Measurements from ENCODE around the gene FLT4. TPM values are rescaled to one million over a fixed set of nuclear protein-coding genes. Genes with fewer than 3 reads are reported as not detected.

FLT4 gene
- total and polyA plus RNA-seq, 2 of the 13 experiments (the other 11 are each of a cell fraction or from before 2014, with no cell fraction given): not detected

- Histone ChIP-seq H3K4me3 (replicated peaks in 1 of 3; ENCODE audit: insufficient read depth in 1 of 3, low read depth in 2 of 3, low read length in 3 of 3) (peak overlapping the region in 1 of 3 experiments; percentile 66; a peak in 1 of 6 replicates), H3K4me1 (ENCODE audit: insufficient read depth, low read length) (peaks cover 18% of the 10 kb centered on the region; the same call in 1 of the 2 replicates), H4K20me1 (ENCODE audit: insufficient read depth, low read length) (no peaks in the 10 kb centered on the region), H3K27ac (ENCODE audit: extremely low read length, insufficient read depth, low read length) (no peak overlapping the region), H3K79me2 (ENCODE audit: insufficient read depth, low read length) (no peaks in the 10 kb centered on the region), H3K9me3 (ENCODE audit: low read length) (no peaks in the 10 kb centered on the region), H3K9ac (ENCODE audit: insufficient read depth, low read depth, low read length) (no peak overlapping the region), H2AFZ (ENCODE audit: low read length) (no peak overlapping the region), H3K27me3 (ENCODE audit: control insufficient read depth in 1 of 2, insufficient read depth in 2 of 2, low read length in 2 of 2) (peaks cover 22 to 61% of the 10 kb centered on the region in 2 experiments), H3K4me2 (ENCODE audit: low read depth, low read length) (peak overlapping the region; percentile 63; the same call in 1 of the 2 replicates), H3K36me3 (replicated peaks in 1 of 2; ENCODE audit: control insufficient read depth in 1 of 2, insufficient read depth in 2 of 2, low read length in 2 of 2) (no peaks in the 10 kb centered on the region)
- no peak for DNase-seq (ENCODE audit: low spot score)
- FAIRE-seq: no peak
- TF ChIP-seq REXO4 (CRISPR knock-in tag; IDR thresholded peaks at IDR 0.05; ENCODE audit: borderline replicate concordance): no peak
- TF ChIP-seq ZFP62 (CRISPR knock-in tag; IDR thresholded peaks at IDR 0.05): no peak
- no peak for TF ChIP-seq CREM (IDR thresholded peaks at IDR 0.05)
- no peak for TF ChIP-seq CREM (CRISPR knock-in tag; IDR thresholded peaks at IDR 0.05)
- TF ChIP-seq HIC2 (CRISPR knock-in tag; IDR thresholded peaks at IDR 0.05; ENCODE audit: low read depth): no peak
- TF ChIP-seq HOXA9 (CRISPR knock-in tag; IDR thresholded peaks at IDR 0.05; ENCODE audit: borderline replicate concordance): no peak
- TF ChIP-seq ZNF552 (CRISPR knock-in tag; IDR thresholded peaks at IDR 0.05; ENCODE audit: borderline replicate concordance): no peak
- no peak for TF ChIP-seq EZH2 (conservative IDR thresholded peaks at IDR 0.05; ENCODE audit: low read depth, low read length)
- no peak for TF ChIP-seq TRIM22 (IDR thresholded peaks at IDR 0.05)
- no peak for TF ChIP-seq PAX8 (CRISPR knock-in tag; IDR thresholded peaks at IDR 0.05; ENCODE audit: borderline replicate concordance)
- in situ Hi-C loops (cut with HindIII; ENCODE audit: extremely low pct_ligation_motif_present, low pct_unique_long_range_greater_than_20kb) (no loop called here), intact Hi-C loops (cut with micrococcal nuclease; ENCODE audit: unreplicated experiment) (no loop called here)
- CTCF ChIA-PET (ENCODE audit: low intra/inter-chr PET ratio, low total read pairs): no interaction called here
- POLR2A ChIA-PET: no interaction called here
- no TSS peak for BruUV-seq (replicated peaks)
- WGBS (ENCODE audit: low lambda C conversion rate): 15% methylated on average over 16 of the region's 44 CpGs
- ATAC-seq: no peak; the same call in 1 of the 3 replicates
These were observed 59.4 kb downstream of the FLT4 start for GRCh38 chr5:180589771-180590542.
